HG03103 (cell line): ENCODE results near the gene LCE1E.

Source experiments
- ATAC-seq: cut with Tn5 transposase; IDR thresholded peaks from one replicate; pipeline ENCODE4 v1.9.1; 2021; ENCODE audit warnings: low read depth; ENCODE audit not compliant: unreplicated experiment

Gene LCE1E

DNA sequence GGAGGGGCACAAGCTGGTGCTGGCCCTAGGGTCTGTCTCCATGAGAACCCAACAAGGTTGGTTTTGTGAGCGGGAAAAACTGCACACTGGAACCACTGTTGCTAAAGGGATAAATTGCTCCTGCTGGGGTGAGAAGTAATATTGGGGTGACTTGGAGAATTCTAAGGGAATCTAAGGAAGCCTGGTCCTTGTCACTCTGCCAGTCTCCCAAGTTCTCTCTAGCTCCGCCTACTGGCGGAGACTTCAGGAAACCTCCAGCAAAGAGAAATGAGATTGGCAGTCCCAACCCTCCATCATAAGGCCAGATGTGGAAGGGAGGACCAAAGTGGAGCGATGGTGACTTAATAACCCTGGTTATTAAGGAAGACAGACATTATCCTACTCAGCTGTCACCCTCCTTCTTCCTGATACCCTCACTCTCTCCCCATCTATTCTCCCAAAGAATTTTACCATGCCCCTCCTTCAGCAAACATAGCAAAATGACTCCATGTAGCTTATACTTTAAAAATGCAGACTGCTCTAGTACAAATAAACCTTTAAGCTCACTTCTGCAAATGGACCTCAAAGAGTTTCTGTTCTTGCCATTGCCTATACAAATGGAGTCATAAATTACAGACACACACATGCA lies 8.4 kb upstream of the LCE1E start:
- ATAC-seq, result no peak

DNA sequence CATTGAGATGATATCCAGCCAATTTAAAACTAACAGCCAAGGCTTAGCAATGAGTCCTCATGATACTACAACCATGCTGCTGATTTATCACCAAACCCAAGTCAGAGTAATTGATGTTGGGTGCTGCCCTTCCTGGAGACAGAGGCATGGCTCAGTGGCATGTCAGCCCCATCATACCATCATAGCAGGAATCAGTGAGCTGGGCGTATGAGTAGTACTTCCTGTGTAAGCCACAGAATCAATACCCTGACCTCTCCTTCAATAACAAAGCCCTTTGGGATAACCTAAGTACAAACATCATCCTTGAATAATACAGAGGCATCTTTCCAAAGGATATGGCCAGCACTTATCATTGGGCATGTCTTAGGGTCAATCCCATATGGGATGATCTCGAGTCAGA lies 3.0 kb upstream of the LCE1E start:
- no peak for ATAC-seq

DNA sequence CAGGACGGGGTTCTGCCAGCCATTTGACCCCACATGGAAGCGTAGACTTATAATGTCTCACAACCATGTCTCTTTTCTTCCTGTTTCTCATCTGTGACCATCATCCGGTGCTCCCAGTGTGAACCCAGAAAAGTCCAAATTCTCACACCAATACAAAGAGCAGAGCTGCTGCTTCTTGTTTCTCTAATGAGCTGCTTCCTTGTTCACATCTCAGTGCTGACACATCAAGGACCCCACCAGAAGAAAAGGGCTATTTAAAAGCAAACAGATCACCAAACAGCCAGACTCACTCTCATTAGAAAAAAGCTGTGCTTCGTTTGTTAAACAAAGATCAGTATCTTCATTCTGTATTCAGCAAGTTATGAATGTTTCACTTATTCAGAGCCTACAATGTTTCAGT lies 9.6 kb downstream of the LCE1E start:
- ATAC-seq, result no peak

DNA sequence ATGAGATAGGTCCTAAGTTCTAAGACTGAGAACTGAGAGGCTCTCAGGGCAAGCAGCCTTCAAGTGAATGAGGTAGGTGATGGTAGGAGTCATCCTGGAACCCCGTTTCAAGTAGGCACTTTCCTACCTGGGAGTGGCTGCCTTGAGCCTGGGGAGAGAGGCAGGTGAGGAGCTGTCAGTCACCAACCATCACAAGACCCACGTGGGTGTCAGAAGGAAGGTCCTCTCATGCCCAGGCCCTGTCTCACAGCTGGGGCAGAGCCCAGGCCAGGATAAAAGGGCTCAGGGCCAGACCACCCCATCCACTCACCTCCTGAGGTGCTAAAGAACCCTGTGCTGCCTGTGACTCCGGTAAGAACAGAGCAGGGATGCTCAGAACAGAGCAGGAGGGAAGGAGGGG lies 10.4 kb downstream of the LCE1E start, which contains the start of gene LCE1D:
TSS of gene LCE1D (plus strand) at position 301 of the 400 bp plus-strand sequence. CDS start 1,074 bp downstream, outside the sequence.
- no peak for ATAC-seq

DNA sequence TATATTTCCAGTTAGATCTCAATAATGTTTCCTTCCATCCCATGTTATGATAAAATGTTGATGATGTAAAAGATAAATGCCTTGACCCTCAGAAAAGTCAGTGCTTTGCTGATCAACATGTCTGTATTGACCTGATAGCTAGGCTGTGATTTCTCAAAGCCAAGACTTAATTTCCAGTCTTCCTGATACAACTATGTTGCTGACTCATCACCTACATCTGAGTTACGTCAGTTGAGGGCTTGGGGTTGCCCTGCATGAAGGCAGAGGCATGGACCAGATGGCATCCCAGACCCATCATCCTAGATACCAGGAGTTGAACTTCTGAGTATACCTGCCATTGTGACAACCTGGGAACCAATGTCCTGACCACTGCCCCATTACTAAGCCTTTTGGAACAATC lies 15.3 kb downstream of the LCE1E start:
- ATAC-seq, result no peak

GRCh38 chr1:152806576-152806975 lies 20.5 kb downstream of the LCE1E start, which contains the start of gene LCE1C:
Gene LCE1C (minus strand): TSS chr1:152806651. CDS start chr1:152805478, 1,173 bp downstream.
- no peak for ATAC-seq

DNA sequence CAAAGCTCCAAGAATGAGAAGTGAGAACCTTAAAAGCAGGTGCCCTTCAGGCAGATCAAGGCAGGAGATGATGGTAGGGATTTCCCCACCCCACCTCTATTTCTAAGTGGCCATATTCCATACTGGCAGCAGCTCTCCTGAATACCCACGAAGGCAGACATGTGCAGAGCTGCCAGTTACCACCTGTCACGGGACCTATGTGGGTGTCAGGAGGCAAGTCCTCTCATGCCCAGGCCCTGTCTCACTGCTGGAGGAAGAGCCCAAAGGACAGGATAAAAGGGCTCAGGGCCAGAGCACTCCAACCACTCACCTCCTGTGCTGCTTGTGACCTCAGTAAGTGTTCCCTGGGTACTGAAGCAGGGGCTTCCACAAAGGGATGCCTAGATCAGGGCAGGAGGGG lies 25.0 kb downstream of the LCE1E start:
- no peak for ATAC-seq

DNA sequence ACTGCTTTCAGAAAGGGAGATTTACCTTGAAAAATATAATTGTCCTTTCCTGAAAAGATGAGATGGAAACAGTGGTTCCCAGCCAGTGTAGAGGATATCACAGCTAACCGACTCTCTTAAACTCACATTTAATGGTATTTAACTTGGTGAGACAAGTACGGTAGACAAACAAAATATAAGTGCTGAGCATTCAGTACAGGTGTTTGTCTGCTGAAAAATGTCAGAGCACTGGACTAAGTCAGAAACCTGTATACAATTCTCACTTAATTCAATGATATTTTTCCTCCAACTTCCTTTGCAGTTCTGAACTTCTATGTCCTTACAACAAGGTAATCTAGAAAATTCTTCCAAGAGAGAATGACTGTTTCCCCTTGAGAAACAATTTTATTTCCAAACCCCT lies 25.6 kb downstream of the LCE1E start, which contains the start of gene LCE1B:
TSS of gene LCE1B (plus strand) at position 301 of the 400 bp plus-strand sequence. CDS start 476 bp downstream, outside the sequence.
- no peak for ATAC-seq

DNA sequence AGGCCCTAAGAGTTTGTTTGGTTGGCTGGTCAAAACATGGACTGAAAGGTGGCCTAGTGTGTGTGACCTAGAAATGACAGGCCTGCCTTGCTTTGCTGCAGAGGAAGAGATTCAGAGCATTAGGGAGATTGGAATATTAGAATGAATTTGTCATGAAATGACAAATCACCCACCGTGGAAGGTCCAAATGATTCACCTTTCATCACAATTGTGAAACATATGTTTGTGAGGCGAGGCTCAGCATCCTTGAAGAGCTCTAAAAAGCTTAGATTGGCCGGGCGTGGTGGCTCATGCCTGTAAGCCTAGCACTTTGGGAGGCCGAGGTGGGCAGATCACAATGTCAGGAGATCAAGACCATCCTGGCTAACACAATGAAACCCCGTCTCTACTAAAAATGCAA lies 31.3 kb downstream of the LCE1E start:
- no peak for ATAC-seq

GRCh38 chr1:152823294-152823693 lies 37.2 kb downstream of the LCE1E start:
- ATAC-seq, result no peak

- no peak for ATAC-seq
These were observed 38.9 kb downstream of the LCE1E start for GRCh38 chr1:152824964-152825363.

GRCh38 chr1:152827173-152827572 lies 41.1 kb downstream of the LCE1E start, which contains the start of gene LCE1A:
Gene LCE1A (plus strand): TSS chr1:152827473. CDS start chr1:152827473, 0 bp downstream.
- no peak for ATAC-seq

DNA sequence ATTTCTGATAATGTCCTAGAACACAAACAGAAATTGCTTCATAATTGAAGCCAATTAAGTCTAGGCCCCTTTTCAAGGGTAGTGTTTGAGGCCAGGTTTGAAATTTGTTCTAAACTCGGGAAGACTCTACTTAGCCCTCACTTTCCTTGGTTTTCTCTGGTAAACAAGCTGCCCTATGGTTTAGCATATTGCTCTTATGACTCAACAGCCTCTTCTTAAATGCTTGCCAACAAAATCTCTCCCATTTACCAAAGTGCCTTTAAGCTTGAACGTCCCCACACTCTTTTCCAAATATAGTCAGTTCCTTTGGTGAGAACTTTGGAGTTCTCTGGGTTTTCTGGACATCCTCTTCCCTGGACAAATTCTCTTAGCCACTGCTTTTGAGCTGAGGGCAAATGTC lies 50.8 kb downstream of the LCE1E start:
- ATAC-seq, result no peak
